K562 (cell line): ENCODE data around the gene IKZF4. TPM values are rescaled to one million over a fixed set of nuclear protein-coding genes. Genes with fewer than 3 reads are reported as not detected.

Experiments
- ATF1 ChIP-seq, 2 experiments: fragments of 450-650 bp in 1 of 2; IDR thresholded peaks; 2 replicates each; pipeline ENCODE4 v1.6.1; 2016; ENCODE audit warnings: missing compliant biosample characterization in 1 of 2, missing genetic modification characterization in 1 of 2
- CBX8 ChIP-seq: fragments of 200-600 bp; sonication (generic); IDR thresholded peaks from 2 replicates; pipeline ENCODE4 v1.6.1; 2012; ENCODE audit warnings: borderline replicate concordance, mixed run types, low read depth, mild to moderate bottlenecking, moderate library complexity, mixed read lengths, low read length, control low read depth, inconsistent platforms; ENCODE audit not compliant: poor library complexity, severe bottlenecking; ENCODE audit errors: extremely low read depth
- ESRRA ChIP-seq: fragments of 450-650 bp; IDR thresholded peaks from 2 replicates; pipeline ENCODE4 v1.6.1; 2014; ENCODE audit warnings: low read depth, mild to moderate bottlenecking, moderate library complexity, borderline replicate concordance
- GABPB2 ChIP-seq: fragments of 250-450 bp; sonication (Bioruptor Pico); conservative IDR thresholded peaks from 2 replicates; pipeline ENCODE4 v1.5.1; 2021; ENCODE audit warnings: mild to moderate bottlenecking
- HDAC8 ChIP-seq: fragments of 450-650 bp; IDR thresholded peaks from 2 replicates; pipeline ENCODE4 v1.6.1; 2016; ENCODE audit warnings: mild to moderate bottlenecking, missing genetic modification characterization, moderate library complexity, missing compliant biosample characterization
- NFXL1 ChIP-seq: fragments of 450-650 bp; formaldehyde crosslinking; IDR thresholded peaks from 2 replicates; pipeline ENCODE4 v1.4.0; 2021; ENCODE audit warnings: mild to moderate bottlenecking
- SOX6 ChIP-seq: fragments of 450-650 bp; IDR thresholded peaks from 2 replicates; pipeline ENCODE4 v1.6.1; 2014; ENCODE audit warnings: mild to moderate bottlenecking
- SP1 ChIP-seq: sonication (generic); formaldehyde crosslinking; IDR thresholded peaks from 2 replicates; pipeline ENCODE4 v1.8.1; 2022; ENCODE audit warnings: mild to moderate bottlenecking, missing genetic modification reagents
- ZBTB9 ChIP-seq: fragments of 450-650 bp; formaldehyde crosslinking; IDR thresholded peaks from 2 replicates; pipeline ENCODE4 v1.4.0; 2020; ENCODE audit warnings: mild to moderate bottlenecking, moderate library complexity
- ZC3H8 ChIP-seq: fragments of 450-650 bp; IDR thresholded peaks from 2 replicates; pipeline ENCODE4 v1.6.1; 2017
- ZNF146 ChIP-seq: IDR thresholded peaks from one replicate; pipeline ENCODE4 v1.6.1; 2018; ENCODE audit warnings: missing compliant biosample characterization; ENCODE audit not compliant: unreplicated experiment
- ZNF263 ChIP-seq: sonication (generic); formaldehyde crosslinking; IDR thresholded peaks from 2 replicates; pipeline ENCODE4 v1.8.0; 2022; ENCODE audit warnings: mild to moderate bottlenecking, missing genetic modification reagents, borderline replicate concordance
- ZNF318 ChIP-seq, 2 experiments: fragments of 450-650 bp; IDR thresholded peaks; 2 replicates each; pipeline ENCODE4 v1.6.1; 2016; ENCODE audit warnings: mild to moderate bottlenecking in 2 of 2, borderline replicate concordance in 1 of 2, low read depth in 1 of 2, moderate library complexity in 1 of 2
- ZNF445 ChIP-seq: fragments of 250-450 bp; sonication (Bioruptor Pico); IDR thresholded peaks from 2 replicates; pipeline ENCODE4 v1.4.0; 2020; ENCODE audit warnings: low read depth, mild to moderate bottlenecking, moderate library complexity
- ZZZ3 ChIP-seq: fragments of 450-650 bp; IDR thresholded peaks from 2 replicates; pipeline ENCODE4 v1.6.1; 2016; ENCODE audit warnings: antibody characterized with exemption, mild to moderate bottlenecking, moderate library complexity
- polyA plus RNA-seq, 8 experiments: library from polyadenylated mRNA; depleted of rRNA in 4 of 8; stranded (reverse) in 5 of 8; unstranded in 3 of 8; fragments of >200 nt; fragmentation: Nextera tagmentation in 2 of 8; fragmentation: Illumina TruSeq in 1 of 8; extraction: Ambion mirVana in 2 of 8; extraction: Trizol in 1 of 8; gene quantifications; 2 replicates each; pipeline versions ENCODE4 v1.2.1 to v1.2.3, GENCODE V29; 2011 to 2014; ENCODE audit warnings: inconsistent platforms in 1 of 8, missing spikeins in 1 of 8
- total RNA-seq, 7 experiments: library from RNA; depleted of rRNA in 6 of 7; stranded (reverse); fragments of >200 nt in 6 of 7; fragmentation: Illumina TruSeq in 2 of 7; extraction: Trizol in 2 of 7; gene quantifications; 2 replicates each; pipeline versions ENCODE4 v1.2.1 to v1.2.3, GENCODE V29; 2011 to 2021; ENCODE audit warnings: low replicate concordance in 1 of 7
- TF ChIP-seq, protein P1 (sequence below): sonication (generic); formaldehyde crosslinking; IDR thresholded peaks from 2 replicates; pipeline ENCODE4 v1.8.1; 2022; ENCODE audit warnings: missing genetic modification reagents

The IKZF4 gene
- total and polyA plus RNA-seq, 9 of the 15 experiments (the other 6 are each of a cell fraction or from before 2014, with no cell fraction given) = 1.9 to 16.3 (median 3.6) TPM

- TF ChIP-seq ZNF318 (IDR thresholded peaks at IDR 0.05; ENCODE audit: borderline replicate concordance in 1 of 2, low read depth in 1 of 2) = no peak
- no peak for TF ChIP-seq ZC3H8
- TF ChIP-seq ZNF146 (CRISPR knock-in tag) = no peak
- TF ChIP-seq GABPB2 = no peak
- no peak for TF ChIP-seq ATF1 (CRISPR knock-in tag; IDR thresholded peaks at IDR 0.05)
- peak; percentile 60; the same call in 1 of the 2 replicates for TF ChIP-seq ATF1 (tag; IDR thresholded peaks at IDR 0.05)
- no peak for TF ChIP-seq CBX8
- TF ChIP-seq NFXL1 (CRISPR knock-in tag) = no peak
- peak; percentile 26; the same call in 1 of the 2 replicates for TF ChIP-seq HDAC8 (tag)
- no peak; the same call in none of the 2 replicates for TF ChIP-seq ZNF263
- peak; percentile 30; the same call in 1 of the 2 replicates for TF ChIP-seq SOX6
- TF ChIP-seq ESRRA = peak; percentile 22; the same call in 1 of the 2 replicates
- TF ChIP-seq, protein P1, sequence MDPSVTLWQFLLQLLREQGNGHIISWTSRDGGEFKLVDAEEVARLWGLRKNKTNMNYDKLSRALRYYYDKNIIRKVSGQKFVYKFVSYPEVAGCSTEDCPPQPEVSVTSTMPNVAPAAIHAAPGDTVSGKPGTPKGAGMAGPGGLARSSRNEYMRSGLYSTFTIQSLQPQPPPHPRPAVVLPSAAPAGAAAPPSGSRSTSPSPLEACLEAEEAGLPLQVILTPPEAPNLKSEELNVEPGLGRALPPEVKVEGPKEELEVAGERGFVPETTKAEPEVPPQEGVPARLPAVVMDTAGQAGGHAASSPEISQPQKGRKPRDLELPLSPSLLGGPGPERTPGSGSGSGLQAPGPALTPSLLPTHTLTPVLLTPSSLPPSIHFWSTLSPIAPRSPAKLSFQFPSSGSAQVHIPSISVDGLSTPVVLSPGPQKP (CRISPR knock-in tag) = no peak
- no peak for TF ChIP-seq ZZZ3
- TF ChIP-seq SP1 (CRISPR knock-in tag) = peak; percentile 76
- no peak for TF ChIP-seq ZBTB9
- no peak for TF ChIP-seq ZNF445 (CRISPR knock-in tag)
These were observed 59.1 kb downstream of the IKZF4 start, which contains the start of gene ERBB3 (continued) for GRCh38 chr12:56079723-56080555.
